Thyroid gland (tissue), 4 donors: Measurements from ENCODE around the gene KCNQ2. TPM values are rescaled to one million over a fixed set of nuclear protein-coding genes. Genes with fewer than 3 reads are reported as not detected.

ENCODE experiments used
- DNase-seq, 2 donors: peaks; one replicate each; pipeline ENCODE4 v3.0.0-alpha.2; 2019
- H3K27ac ChIP-seq, 3 donors: fragments of 200-600 bp; sonication (generic); 1 replicate in 2 of 3; 2 replicates in 1 of 3; pipeline ENCODE4 v1.5.1; 2016 to 2019; ENCODE audit warnings: mild to moderate bottlenecking in 1 of 3, moderate library complexity in 1 of 3
- H3K27me3 ChIP-seq: fragments of 200-600 bp; sonication (generic); one replicate; pipeline ENCODE4 v1.5.1; 2019
- H3K36me3 ChIP-seq, 2 donors: fragments of 200-600 bp; sonication (generic); one replicate each; pipeline ENCODE4 v1.5.1; 2016 to 2019
- H3K4me1 ChIP-seq, 2 donors: fragments of 200-600 bp; sonication (generic); one replicate each; pipeline ENCODE4 v1.5.1; 2017 to 2019
- H3K4me3 ChIP-seq, 3 donors: fragments of 200-600 bp; sonication (generic); replicated peaks in 1 of 3; 1 replicate in 2 of 3; 2 replicates in 1 of 3; pipeline ENCODE4 v1.5.1; 2016; ENCODE audit warnings: mild to moderate bottlenecking in 1 of 3
- H3K9me3 ChIP-seq: fragments of 200-600 bp; sonication (generic); one replicate; pipeline ENCODE4 v1.5.1; 2017
- CTCF ChIP-seq, 6 experiments: fragments of 200-600 bp in 3 of 6; fragments of 450-650 bp in 3 of 6; sonication (generic) in 3 of 6; IDR thresholded peaks; one replicate each; pipeline ENCODE4 v1.5.1; 2016 to 2019; ENCODE audit warnings: antibody characterized with exemption in 6 of 6, mild to moderate bottlenecking in 2 of 6, inconsistent platforms in 1 of 6, moderate library complexity in 1 of 6
- POLR2A ChIP-seq, 2 donors: fragments of 450-650 bp; IDR thresholded peaks; one replicate each; pipeline ENCODE4 v1.6.1; 2017; ENCODE audit warnings: antibody characterized with exemption in 2 of 2, mild to moderate bottlenecking in 2 of 2, moderate library complexity in 1 of 2
- WGBS, 2 donors: methylation state at CpG; one replicate each; pipeline ENCODE4 v1.1.5; 2017; 5-methylcytosine and 5-hydroxymethylcytosine counted together
- intact Hi-C: fragments of 100-400 bp; cut with DNase I; formaldehyde crosslinking; loops from one replicate; pipeline ENCODE4 v1.15.1; 2023
- total RNA-seq, 4 donors: library from RNA; depleted of rRNA; stranded (reverse); fragments of >200 nt; gene quantifications; one replicate each; pipeline ENCODE4 v1.2.3, GENCODE V29; 2016

The KCNQ2 gene
- total RNA-seq, 4 donors from 2014 or later, result 0.11 to 0.27 TPM; not detected in 2

GRCh38 chr20:63500902-63501817 lies 28.7 kb upstream of the KCNQ2 start:
- no peak for DNase-seq
- Histone ChIP-seq H3K4me1 (peaks cover 0 to 16% of the 10 kb centered on the region in 2 donors), H3K27me3 (peaks cover 12% of the 10 kb centered on the region), H3K36me3 (no peaks in the 10 kb centered on the region), H3K4me3 (no peak overlapping the region), H3K27ac (no peak overlapping the region), H3K9me3 (no peaks in the 10 kb centered on the region)
- intact Hi-C loops, result no loop called here
- TF ChIP-seq CTCF (IDR thresholded peaks at IDR 0.05), result no peak
- no peak for TF ChIP-seq POLR2A (IDR thresholded peaks at IDR 0.05)
- WGBS, 2 donors, result 79 to 81% methylated on average over 17 to 25 of the region's 27 CpGs

- intact Hi-C loops, result no loop called here
- WGBS, 2 donors, result 65 to 78% methylated on average over 4 to 20 of the region's 24 CpGs
- no peak for TF ChIP-seq CTCF (IDR thresholded peaks at IDR 0.05)
- no peak overlapping the region for H3K27ac ChIP-seq
- peaks cover 12% of the 10 kb centered on the region for H3K27me3 ChIP-seq
- H3K4me1 ChIP-seq, result peaks cover 0 to 16% of the 10 kb centered on the region in 2 donors
- H3K36me3 ChIP-seq, result no peaks in the 10 kb centered on the region
- no peak overlapping the region for H3K4me3 ChIP-seq
- no peak for DNase-seq
- H3K9me3 ChIP-seq, result no peaks in the 10 kb centered on the region
Observed at GRCh38 chr20:63500151-63500901, 27.9 kb upstream of the KCNQ2 start.

GRCh38 chr20:63499338-63499969 lies 27.0 kb upstream of the KCNQ2 start:
- H3K4me3 ChIP-seq, result peak overlapping the region in 1 of 3 donors; percentile 17
- H3K27ac ChIP-seq, result no peak overlapping the region
- peaks cover 0 to 16% of the 10 kb centered on the region in 2 donors for H3K4me1 ChIP-seq
- WGBS, 2 donors, result 11 to 23% methylated on average over 5 to 13 of the region's 48 CpGs
- no peaks in the 10 kb centered on the region for H3K36me3 ChIP-seq
- no peak for DNase-seq
- TF ChIP-seq POLR2A (IDR thresholded peaks at IDR 0.05) (no peak), CTCF (IDR thresholded peaks at IDR 0.05) (no peak)
- intact Hi-C loops, result loop anchor here (5.0 kb wide), 1 partner anchor 473 kb away; no protein-coding TSS in a partner anchor
- peaks cover 12% of the 10 kb centered on the region for H3K27me3 ChIP-seq
- H3K9me3 ChIP-seq, result no peaks in the 10 kb centered on the region

DNA sequence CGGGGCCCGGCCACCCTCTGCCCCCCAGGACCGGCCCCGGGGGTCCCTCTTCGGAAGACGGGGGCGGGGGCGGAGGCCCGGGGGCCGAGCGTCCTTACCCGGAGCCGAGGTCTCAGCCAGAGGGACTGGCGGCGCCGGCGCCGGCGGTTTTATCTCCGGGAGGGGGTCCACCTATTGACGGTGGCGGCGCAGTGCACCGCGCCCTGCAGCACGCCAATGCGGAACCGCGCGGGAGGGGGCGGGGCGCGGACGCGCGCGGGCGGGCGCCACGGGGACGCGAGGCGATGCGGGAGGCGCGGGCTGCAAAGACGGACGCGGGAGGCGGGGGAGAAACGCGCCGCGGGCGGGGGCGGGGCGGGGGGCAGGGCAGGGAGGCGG lies 26.5 kb upstream of the KCNQ2 start, which contains the start of gene EEF1A2:
Gene EEF1A2 (minus strand): TSS at position 124 of the 378 bp plus-strand sequence. CDS start 1,320 bp downstream, outside the sequence.
- peaks cover 0 to 16% of the 10 kb centered on the region in 2 donors for H3K4me1 ChIP-seq
- peak within 1 kb of the TSS in 1 of 3 donors; percentile 17 for H3K4me3 ChIP-seq
- H3K36me3 ChIP-seq, result no peaks in the 10 kb centered on the region
- no peak for TF ChIP-seq POLR2A (IDR thresholded peaks at IDR 0.05)
- TF ChIP-seq CTCF (IDR thresholded peaks at IDR 0.05), result no peak
- H3K27ac ChIP-seq, result no peak within 1 kb of the TSS
- intact Hi-C loops, result loop anchor here (5.0 kb wide), 1 partner anchor 473 kb away; no protein-coding TSS in a partner anchor
- peaks cover 12% of the 10 kb centered on the region for H3K27me3 ChIP-seq
- no peaks in the 10 kb centered on the region for H3K9me3 ChIP-seq
- no peak for DNase-seq
- no CpG with 5 or more reads among the region's 58 CpGs for WGBS, 2 donors
